NCI-H345 (cell line): Measurements from ENCODE around the gene RPUSD1.
"Not testable (repeated sequence)": the region's sequence is repeated elsewhere in the genome, so short reads cannot be mapped to it uniquely, and the experiment has no call there.

Experiments used
- DNase-seq: peaks from one replicate; lab custom pipeline; 2025; lab: John Stamatoyannopoulos, UW

RPUSD1 gene

DNA sequence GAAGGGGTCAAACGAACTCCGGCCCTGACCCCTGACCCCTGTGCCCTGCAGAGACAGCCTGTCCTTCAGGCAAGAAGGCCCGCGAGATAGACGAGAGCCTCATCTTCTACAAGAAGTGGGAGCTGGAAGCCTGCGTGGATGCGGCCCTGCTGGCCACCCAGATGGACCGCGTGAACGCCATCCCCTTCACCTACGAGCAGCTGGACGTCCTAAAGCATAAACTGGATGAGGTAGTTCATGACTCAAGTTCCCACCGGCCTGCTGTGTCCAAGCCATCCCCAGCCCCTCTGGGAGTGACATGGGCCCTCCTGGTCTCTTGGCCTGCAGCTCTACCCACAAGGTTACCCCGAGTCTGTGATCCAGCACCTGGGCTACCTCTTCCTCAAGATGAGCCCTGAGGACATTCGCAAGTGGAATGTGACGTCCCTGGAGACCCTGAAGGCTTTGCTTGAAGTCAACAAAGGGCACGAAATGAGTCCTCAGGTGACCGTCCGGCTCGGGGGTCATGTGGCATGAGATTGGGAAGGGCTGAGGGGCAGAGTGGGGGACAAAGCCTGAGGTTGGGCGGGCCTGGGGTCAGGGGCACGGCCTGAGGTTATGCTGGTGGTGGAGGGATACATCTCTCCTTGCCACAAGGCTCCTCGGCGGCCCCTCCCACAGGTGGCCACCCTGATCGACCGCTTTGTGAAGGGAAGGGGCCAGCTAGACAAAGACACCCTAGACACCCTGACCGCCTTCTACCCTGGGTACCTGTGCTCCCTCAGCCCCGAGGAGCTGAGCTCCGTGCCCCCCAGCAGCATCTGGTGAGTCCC lies 22.0 kb downstream of the RPUSD1 start:
- no peak for DNase-seq

DNA sequence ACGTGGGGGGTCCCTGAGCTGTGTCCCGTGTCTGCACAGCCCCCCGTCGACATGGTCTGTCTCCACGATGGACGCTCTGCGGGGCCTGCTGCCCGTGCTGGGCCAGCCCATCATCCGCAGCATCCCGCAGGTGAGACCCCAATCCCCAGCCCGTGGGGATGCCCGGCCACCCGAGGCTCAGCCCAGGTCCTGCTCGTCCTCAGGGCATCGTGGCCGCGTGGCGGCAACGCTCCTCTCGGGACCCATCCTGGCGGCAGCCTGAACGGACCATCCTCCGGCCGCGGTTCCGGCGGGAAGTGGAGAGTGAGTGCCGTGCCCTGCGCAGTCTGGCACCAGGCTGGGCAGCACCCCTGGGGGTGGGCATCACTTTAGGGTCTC lies 22.7 kb downstream of the RPUSD1 start:
- no peak for DNase-seq

DNA sequence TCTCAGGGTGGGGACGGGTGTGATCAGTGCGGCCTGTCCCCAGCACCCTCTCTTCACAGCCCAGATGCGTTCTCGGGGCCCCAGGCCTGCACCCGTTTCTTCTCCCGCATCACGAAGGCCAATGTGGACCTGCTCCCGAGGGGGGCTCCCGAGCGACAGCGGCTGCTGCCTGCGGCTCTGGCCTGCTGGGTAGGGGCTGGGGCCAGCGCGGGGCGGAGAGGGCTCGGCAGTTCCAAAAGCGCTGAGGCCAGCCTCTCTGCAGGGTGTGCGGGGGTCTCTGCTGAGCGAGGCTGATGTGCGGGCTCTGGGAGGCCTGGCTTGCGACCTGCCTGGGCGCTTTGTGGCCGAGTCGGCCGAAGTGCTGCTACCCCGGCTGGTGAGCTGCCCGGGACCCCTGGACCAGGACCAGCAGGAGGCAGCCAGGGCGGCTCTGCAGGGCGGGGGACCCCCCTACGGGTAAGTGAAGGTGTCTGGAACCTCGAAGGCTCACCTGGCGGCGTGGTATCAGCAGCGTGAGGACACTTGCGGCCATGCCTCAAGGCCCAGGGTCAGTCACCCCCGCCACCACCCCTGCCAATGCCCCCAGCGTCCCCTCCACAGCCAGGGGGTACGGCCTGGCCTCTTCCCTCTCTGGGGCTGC lies 23.2 kb downstream of the RPUSD1 start:
- DNase-seq = no peak

DNA sequence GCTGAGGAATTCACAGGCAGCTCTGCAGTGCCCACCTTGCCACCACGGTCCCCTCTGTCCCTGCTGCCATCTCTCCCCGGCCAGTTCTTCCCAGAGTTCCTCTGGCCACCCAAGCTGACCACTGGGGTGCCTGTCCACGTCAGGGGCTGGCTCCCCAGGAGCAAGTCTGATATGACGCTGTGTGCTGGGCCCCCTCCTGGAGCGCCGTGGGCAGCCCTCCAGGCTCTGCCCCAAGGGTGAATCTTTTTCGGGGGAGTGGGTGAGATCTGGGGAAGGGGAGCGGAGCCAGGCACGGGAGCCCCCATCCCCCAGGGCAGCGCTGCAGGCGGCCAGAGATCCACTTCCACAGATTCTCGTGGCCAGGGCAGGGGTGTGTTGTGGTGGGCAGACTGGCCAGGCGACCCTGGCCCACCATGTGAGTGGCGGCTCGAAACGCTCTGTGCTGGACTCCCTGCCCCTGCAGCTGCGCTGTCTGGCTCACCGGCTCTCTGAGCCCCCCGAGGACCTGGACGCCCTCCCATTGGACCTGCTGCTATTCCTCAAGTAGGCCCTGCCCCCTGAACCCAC lies 23.9 kb downstream of the RPUSD1 start:
- no peak for DNase-seq

DNA sequence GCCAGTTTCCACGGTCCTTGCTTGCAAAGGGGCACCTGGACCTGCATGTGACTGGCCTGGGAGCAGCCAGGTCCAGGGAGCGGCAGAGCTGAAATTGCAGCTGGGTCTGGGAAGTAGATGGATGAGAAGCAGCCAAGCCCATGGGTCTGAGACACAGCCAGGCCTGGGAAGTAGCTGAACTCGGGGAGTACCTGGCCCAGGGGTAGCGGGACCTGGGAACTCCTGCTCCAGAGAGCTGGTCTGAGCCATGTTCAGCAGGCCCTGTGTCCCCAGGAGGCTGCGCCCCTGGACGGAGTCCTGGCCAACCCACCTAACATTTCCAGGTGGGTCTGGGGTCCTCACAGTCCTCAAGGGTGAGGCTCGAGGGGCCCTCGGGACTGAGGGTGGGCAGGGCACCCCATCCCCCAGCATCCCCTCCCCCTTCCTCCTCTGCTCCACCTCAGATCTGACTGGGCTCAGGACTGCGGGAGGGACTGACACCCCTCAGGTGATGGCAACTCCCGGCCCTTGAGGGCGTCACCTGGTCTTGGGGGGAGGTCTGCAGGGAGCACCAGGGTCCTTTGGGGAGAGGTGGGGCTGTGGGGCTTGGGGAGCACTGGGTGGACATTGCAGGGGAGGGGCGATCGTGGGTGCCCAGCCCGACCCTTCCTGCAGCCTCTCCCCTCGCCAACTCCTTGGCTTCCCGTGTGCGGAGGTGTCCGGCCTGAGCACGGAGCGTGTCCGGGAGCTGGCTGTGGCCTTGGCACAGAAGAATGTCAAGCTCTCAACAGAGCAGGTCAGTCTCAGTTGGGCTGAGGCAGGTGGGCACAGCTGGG lies 24.6 kb downstream of the RPUSD1 start:
- no peak for DNase-seq

DNA sequence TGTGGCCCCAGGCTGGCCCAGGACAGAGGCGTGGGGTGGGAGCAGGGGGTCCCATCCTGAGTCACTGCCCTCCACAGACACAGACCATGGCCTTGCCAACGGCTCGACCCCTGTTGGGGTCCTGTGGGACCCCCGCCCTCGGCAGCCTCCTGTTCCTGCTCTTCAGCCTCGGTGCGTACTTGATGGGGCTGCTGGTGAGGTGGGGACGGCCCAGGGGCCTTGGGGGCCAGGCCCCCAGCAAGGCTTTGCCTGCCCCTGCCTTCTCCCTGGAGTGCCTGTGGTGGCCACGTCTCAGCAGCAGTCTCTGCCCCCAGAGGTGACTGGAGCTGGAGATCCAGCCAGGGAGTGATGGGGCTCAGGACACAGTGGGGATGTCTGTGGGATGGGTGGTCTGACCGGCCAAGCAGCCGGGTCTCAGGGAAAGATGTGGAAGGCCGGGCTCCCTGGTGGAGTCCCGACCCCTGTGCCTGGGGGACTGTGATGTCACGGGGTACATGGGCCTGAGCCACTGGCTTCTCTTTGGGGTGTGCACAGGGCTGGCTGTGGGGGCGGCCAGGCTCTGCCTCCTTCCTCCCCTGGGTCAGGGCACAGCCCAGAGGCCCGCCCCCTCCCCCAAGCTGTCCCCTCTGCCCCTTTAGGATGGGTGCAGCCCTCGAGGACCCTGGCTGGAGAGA lies 25.4 kb downstream of the RPUSD1 start:
- no peak for DNase-seq

DNA sequence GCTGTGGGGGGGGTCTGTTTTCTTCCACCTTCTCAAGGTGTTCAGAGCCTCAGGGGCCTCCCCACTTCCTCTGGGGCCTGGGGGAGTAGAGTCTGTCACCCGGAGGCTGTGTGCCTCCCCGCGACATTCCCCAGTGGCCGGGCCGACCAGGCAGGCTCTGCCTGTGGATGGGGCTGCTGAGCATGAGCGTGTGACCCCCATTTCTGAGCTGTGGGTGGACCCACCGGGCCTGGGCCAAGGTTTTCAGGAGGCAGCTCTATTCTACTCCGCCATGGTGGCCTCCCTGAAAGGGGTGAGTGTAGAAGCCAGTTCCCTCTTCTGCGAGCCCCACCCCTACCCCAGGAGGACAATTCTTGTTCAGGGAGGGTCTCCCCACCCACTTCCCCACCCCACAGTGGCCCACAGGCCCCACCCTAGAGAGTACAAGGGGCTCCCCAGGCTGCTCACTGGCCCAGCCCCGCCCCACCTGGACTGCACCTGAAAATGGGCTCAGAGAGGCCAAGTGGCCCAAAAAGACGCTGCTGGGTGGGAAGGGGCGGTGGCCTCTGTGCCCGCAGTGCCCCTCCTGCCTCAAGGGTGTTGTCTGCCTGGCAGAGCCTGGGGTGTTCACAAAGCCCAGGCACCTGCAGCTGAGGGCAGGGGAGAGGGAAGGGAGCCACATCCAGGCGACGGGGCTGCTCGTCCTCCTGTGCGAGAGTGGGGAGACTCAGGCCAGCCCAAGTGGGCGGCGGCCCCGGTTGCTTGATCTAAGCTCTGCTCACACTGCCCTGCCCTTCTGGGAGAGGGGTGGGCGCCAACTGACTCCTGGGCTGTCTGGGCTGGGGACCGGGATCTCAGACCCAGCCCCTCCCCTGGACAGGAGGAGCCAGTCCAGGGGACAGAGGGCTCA lies 26.3 kb downstream of the RPUSD1 start:
- DNase-seq = no peak

DNA sequence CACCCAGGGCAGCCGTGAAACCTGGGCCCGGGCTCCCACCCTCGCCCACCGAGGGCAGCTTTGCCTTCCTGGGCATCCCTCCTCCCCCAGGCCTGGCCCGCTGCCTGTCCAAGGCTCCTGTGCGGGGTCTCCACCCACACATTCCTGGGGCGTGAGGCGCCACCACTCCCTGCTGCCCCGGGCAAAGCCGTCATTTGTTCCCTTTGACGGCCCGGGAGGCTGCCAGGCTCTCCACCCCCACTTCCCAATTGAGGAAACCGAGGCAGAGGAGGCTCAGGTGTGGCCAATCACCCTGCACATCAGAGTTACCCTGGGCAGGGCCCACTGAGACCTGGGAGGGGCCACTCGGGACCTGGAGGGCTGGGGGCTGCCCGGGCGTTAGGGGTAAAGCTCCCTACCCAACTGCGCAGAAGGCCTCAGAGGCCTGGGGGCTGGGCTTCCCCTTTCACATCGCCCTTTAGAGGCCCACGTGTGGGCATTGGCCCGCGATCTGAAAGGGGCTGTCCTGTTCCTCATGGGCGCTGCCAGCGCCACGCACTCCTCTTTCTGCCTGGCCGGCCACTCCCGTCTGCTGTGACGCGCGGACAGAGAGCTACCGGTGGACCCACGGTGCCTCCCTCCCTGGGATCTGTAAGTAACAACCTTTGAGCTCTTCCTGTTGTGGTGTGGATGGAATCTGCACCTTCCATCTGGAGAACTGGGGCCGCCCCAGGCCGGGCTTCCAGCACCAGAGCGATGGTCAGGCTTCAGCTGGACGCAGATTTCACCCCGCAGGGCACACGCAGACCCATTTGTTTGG lies 27.4 kb downstream of the RPUSD1 start, which contains the start of gene MSLN:
Gene MSLN, plus strand, starts transcription at position 190 of the 799 bp plus-strand sequence. CDS start 1,947 bp downstream, outside the sequence.
- no peak for DNase-seq

DNA sequence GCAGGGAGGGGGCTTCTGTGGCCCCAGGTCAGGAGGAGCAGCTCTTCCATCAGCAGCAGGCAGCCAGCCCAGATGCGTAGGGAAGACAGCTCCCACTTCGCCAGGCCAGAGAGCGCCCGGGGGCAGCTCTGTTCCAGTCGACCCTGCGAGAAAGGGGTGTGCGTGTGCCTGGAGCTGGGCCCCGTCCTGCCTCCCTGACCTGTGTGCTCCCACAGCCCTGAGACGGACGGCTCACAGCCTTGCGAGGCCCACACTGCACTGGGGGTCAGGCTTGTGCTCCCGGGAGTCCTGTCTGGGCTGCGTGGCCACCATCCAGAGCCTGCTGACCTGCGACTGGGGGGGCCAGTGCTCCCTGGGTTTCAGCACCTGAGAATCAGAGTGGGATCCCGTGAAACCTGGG lies 28.1 kb downstream of the RPUSD1 start:
- no peak for DNase-seq

DNA sequence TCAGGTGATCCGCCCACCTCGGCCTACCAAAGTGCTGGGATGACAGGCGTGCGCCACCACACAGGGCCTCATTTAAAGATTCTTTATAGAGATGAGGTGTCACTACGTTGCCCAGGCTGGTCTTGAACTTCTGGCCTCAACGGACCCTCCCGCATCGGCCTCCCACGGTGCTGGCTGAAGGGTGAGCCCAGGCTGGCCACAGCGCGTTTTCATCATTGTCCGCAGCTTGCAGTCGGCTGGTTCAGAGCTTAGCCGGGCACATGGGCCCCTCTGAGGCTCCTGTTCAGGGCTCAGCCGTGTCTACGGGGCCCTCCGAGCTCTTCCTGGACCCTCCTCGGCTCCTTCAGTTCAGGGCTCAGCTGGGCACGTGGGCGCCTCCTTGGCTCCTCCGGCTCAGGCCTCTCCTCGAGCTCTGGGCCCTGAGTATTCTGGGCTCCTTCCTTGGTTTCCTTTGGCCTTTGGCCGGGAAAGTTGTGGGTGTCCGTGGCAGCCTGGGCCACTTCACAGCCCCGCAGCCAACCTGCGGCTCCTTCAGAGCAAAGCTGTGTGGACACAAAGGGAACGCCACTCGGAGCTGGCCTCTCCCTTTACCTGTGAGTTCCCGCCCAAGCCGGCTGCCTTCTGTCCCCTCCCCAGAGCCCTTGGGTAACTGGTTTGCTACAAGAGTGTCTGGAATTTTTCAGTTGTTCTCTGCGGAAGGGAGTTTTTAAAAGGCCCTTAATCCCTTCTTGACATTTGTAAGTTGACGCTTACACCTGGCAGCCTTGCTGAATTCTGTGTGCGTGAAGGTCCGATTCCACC lies 28.9 kb downstream of the RPUSD1 start:
- DNase-seq = no peak

DNA sequence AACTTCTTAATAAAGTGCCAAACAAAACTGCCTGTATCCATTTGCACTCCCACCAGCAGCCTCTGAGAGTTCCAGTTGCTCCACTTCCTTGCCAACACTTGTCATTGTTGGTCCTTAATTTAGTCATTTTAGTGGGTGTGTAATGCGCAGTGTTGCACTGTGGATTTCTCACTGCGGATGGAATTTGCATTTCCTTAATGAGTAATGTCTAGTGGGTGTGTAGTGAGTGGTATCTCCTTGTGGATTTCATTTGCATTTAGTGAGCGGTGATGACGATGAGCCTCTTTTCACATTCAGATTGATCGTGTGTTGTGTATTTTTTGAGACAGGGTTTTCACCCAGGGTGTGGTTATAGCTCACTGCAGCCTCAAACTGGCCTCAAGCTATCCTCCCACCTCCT lies 31.8 kb downstream of the RPUSD1 start:
- DNase-seq = no peak

DNA sequence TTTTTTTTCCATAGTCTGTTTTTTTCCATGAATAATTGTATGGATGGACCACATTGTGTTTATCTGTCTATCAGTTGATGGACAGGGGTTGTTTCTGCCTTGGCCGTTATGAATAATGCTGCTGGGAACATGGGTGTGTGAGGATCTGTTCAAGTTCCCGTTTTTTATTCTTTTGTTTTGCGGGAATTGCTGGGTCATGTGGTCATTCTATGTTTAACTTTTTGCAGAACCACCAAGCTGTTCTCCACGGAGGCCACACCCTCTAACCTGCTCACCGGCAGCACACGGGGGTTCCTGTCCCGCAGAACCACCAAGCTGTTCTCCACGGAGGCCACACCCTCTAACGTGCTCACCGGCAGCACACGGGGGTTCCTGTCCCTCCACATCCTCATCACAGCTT lies 33.5 kb downstream of the RPUSD1 start:
- DNase-seq = no peak

DNA sequence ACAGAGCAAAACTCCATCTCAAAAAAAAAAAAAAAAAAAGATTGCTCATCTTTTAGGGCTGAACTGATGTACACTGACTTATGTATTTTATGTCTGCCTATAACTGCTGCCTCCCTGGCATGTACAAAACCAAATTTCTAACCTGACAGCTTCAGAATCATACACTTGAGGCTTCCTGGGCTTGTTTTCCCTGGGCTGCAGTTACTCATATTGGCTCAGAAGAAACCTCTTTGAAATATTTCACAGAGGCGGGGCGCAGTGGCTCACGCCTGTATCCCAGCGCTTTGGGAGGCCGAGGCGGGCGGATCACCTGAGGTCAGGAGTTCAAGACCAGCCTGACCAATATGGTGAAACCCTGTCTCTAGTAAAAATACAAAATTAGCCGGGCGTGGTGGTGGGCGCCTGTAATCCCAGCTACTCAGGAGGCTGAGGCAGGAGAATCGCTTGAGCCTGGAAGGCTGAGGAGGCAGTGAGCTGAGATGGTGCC lies 34.0 kb downstream of the RPUSD1 start:
- DNase-seq = not testable (repeated sequence)

DNA sequence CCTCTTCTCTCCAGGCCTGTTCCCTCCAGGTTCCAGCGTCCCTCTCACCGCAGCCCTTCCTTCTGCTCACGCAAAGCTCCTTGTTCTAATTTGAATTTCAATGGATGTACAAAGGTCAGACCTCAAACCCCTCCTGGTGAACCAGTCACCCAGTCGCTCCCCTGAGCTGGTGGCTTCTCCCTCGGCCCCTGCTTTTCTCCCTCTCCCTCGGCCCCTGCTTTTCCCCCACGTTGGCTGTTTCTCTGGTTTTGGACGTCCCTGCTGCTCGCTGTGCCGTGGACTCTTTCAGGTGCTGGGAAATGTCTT lies 36.2 kb downstream of the RPUSD1 start:
- no peak for DNase-seq

DNA sequence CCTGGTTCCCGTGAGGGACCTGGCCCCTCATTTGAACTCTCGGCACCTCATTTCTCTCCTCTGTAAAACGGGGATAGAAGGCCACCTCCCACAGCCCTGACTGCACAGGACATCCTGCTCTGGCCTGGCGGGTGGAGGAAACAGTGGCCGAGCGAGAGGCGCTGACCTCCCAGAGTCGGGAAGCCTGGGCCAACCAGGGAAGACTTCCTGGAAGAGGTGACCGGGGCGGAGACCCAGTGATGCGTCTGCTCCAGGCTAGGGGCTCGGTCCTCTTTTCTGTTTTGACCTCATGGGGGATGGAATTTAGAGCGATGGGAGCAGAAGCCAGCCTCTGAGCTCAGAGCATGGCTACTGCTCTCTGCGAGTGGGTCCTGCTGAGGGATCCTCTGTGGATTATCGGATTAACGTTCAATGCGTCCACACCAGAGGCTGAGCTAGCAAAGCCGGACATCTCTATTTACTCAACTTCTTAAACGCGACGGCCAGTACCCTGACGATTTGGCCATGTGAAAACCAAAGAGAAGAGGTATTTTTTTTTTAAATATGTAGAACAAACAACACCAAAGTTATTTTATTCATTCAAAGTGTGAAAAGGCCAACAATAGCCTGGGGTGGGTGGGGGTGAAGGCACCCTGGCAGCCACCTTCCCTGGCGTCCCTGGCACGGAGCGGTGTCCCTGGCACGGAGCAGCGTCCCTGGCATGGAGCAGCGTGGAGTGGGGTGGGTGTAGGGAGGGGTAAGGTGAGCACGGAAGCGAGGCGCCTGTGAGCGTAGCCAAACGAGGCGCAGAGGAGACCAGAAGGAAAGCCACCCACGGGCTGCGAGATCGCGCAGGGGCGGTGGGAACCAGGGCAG lies 36.8 kb downstream of the RPUSD1 start:
- no peak for DNase-seq

DNA sequence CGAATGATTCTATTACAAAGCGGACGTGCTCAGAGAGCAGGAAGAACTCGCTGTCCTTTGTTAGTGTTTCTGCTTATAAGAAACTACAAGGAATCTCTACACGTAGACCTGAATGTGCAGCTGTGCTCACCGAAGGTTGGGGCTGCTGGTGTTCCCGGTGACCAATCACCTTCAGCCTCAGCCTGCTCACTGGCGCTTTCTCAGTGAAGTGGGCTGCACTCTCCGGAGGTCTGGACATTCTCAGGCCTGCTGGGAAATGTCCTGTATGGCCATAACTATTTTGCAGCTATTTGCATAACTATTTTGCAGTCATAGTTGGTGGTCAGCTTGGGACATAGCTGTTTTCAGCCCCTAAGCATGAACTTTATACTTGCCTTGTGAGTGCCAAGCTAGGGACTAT lies 37.7 kb downstream of the RPUSD1 start:
- no peak for DNase-seq

DNA sequence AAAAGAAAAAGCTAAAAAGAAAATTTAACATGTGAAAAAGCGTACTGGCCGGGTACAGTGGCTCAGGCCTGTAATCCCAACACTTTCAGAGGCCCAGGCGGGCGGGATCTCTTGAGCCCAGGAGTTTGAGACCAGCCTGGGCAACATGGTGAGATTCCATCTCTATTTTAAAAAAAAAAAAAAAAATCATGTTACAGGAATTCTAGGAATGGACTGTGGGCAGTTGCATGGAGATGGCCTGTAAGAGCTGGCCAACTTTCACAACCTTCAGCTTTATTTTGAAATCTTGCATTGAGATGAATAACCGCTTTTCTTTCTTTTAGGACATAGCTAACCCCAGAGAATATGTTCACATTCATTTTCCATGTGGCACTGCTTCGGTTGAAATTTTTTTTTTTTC lies 39.2 kb downstream of the RPUSD1 start:
- no peak for DNase-seq
